Naive B cell (primary cell): Measurements from ENCODE around the gene KAZN. TPM values are rescaled to one million over a fixed set of nuclear protein-coding genes. Genes with fewer than 3 reads are reported as not detected.
A peak's percentile ranks its signal among the peaks of the same experiment; 100 is the strongest.

ENCODE experiments used
- ATAC-seq, 2 donors: fragments of 150-1000 bp; cut with Tn5 transposase; 2 replicates each; pipeline ENCODE4 v1.10.0; 2021; ENCODE audit warnings: low read depth in 2 of 2, mild to moderate bottlenecking in 2 of 2, moderate library complexity in 2 of 2
- DNase-seq: peaks from one replicate; pipeline ENCODE4 v3.0.0; 2022
- H3K27ac Mint-ChIP-seq, 6 donors: one replicate each; pipeline ENCODE4 v1.8.0; 2020 to 2022; ENCODE audit warnings: mild to moderate bottlenecking in 6 of 6, mixed read lengths in 6 of 6, moderate library complexity in 5 of 6, inconsistent platforms in 2 of 6
- H3K27me3 Mint-ChIP-seq, 3 donors: one replicate each; pipeline ENCODE4 v1.8.0; 2021 to 2022; ENCODE audit warnings: mixed read lengths in 3 of 3, mild to moderate bottlenecking in 1 of 3
- H3K36me3 Mint-ChIP-seq, 2 donors: one replicate each; pipeline ENCODE4 v1.8.0; 2020 to 2022; ENCODE audit warnings: mixed read lengths in 2 of 2, inconsistent platforms in 1 of 2, mild to moderate bottlenecking in 1 of 2
- H3K4me1 Mint-ChIP-seq, 3 donors: one replicate each; pipeline ENCODE4 v1.8.0; 2020 to 2022; ENCODE audit warnings: mixed read lengths in 3 of 3, inconsistent platforms in 1 of 3, mild to moderate bottlenecking in 1 of 3, moderate library complexity in 1 of 3
- H3K4me3 Mint-ChIP-seq, 8 donors: one replicate each; pipeline ENCODE4 v1.8.0; 2020 to 2022; ENCODE audit warnings: mild to moderate bottlenecking in 8 of 8, mixed read lengths in 8 of 8, moderate library complexity in 8 of 8, inconsistent platforms in 2 of 8
- H3K9me3 Mint-ChIP-seq, 7 donors: one replicate each; pipeline ENCODE4 v1.8.0; 2020 to 2022; ENCODE audit warnings: mixed read lengths in 7 of 7, mild to moderate bottlenecking in 5 of 7, inconsistent platforms in 2 of 7, moderate library complexity in 1 of 7
- polyA plus RNA-seq, 6 donors: library from polyadenylated mRNA; unstranded; fragments of 300-500 nt; fragmentation: Illumina TruSeq; gene quantifications; one replicate each; pipeline ENCODE4 v1.2.3, GENCODE V29; 2021; ENCODE audit warnings: low read depth in 6 of 6

Gene KAZN
- polyA plus RNA-seq, 6 donors from 2014 or later: 0.16 TPM; not detected in 5

GRCh38 chr1:15100880-15101760 is 502.6 kb downstream of the KAZN start:
- Mint-ChIP-seq H3K9me3 (peaks cover 0 to 10% (median 0%) of the 10 kb centered on the region in 7 donors), H3K4me3 (peak overlapping the region in 3 of 8 donors; percentile 6 to 75 (median 60)), H3K36me3 (no peaks in the 10 kb centered on the region), H3K27ac (peak overlapping the region in 1 of 6 donors; percentile 5), H3K27me3 (peaks cover 22 to 40% (median 37%) of the 10 kb centered on the region in 3 donors), H3K4me1 (peaks cover 0 to 13% (median 10%) of the 10 kb centered on the region in 3 donors)
- DNase-seq (no peak), ATAC-seq (no peak)

GRCh38 chr1:15101801-15102200 is 503.3 kb downstream of the KAZN start:
- H3K4me3 Mint-ChIP-seq: no peak overlapping the region

GRCh38 chr1:15102646-15103045 is 504.2 kb downstream of the KAZN start:
- Mint-ChIP-seq H3K27ac (no peak overlapping the region), H3K4me3 (no peak overlapping the region), H3K27me3 (peaks cover 25 to 40% (median 37%) of the 10 kb centered on the region in 3 donors), H3K4me1 (peaks cover 0 to 13% (median 10%) of the 10 kb centered on the region in 3 donors), H3K9me3 (peaks cover 0 to 10% (median 0%) of the 10 kb centered on the region in 7 donors), H3K36me3 (no peaks in the 10 kb centered on the region)
- no peak for ATAC-seq
- DNase-seq: no peak

More at GRCh38 chr1:15101801-15102200, 503.3 kb downstream of the KAZN start:
- Mint-ChIP-seq H3K4me1 (peaks cover 0 to 13% (median 10%) of the 10 kb centered on the region in 3 donors), H3K36me3 (no peaks in the 10 kb centered on the region), H3K27ac (no peak overlapping the region), H3K27me3 (peaks cover 25 to 40% (median 37%) of the 10 kb centered on the region in 3 donors), H3K9me3 (peaks cover 0 to 10% (median 0%) of the 10 kb centered on the region in 7 donors)
- DNase-seq: no peak
- ATAC-seq: no peak

- Mint-ChIP-seq H3K27me3 (peaks cover 25 to 39% (median 37%) of the 10 kb centered on the region in 3 donors), H3K9me3 (peaks cover 0 to 10% (median 0%) of the 10 kb centered on the region in 7 donors), H3K36me3 (no peaks in the 10 kb centered on the region), H3K4me1 (peaks cover 0 to 13% (median 10%) of the 10 kb centered on the region in 3 donors), H3K27ac (no peak overlapping the region), H3K4me3 (no peak overlapping the region)
- no peak for ATAC-seq
- no peak for DNase-seq
Observed at GRCh38 chr1:15103211-15103610, 504.7 kb downstream of the KAZN start.

GRCh38 chr1:15103906-15104305 is 505.4 kb downstream of the KAZN start:
- H3K9me3 Mint-ChIP-seq: peaks cover 0 to 10% (median 0%) of the 10 kb centered on the region in 7 donors
- H3K27ac Mint-ChIP-seq: peak overlapping the region in 1 of 6 donors; percentile 60
- no peak overlapping the region for H3K4me3 Mint-ChIP-seq
- H3K36me3 Mint-ChIP-seq: no peaks in the 10 kb centered on the region
- ATAC-seq (no peak), DNase-seq (no peak)
- H3K4me1 Mint-ChIP-seq: peaks cover 0 to 13% (median 10%) of the 10 kb centered on the region in 3 donors
- peaks cover 25 to 33% (median 32%) of the 10 kb centered on the region in 3 donors for H3K27me3 Mint-ChIP-seq

- H3K4me1 Mint-ChIP-seq: peaks cover 0 to 10% (median 9%) of the 10 kb centered on the region in 3 donors
- ATAC-seq: no peak
- no peak overlapping the region for H3K4me3 Mint-ChIP-seq
- peaks cover 21 to 24% (median 23%) of the 10 kb centered on the region in 3 donors for H3K27me3 Mint-ChIP-seq
- DNase-seq: no peak
- no peaks in the 10 kb centered on the region for H3K36me3 Mint-ChIP-seq
- H3K9me3 Mint-ChIP-seq: peaks cover 0 to 10% (median 0%) of the 10 kb centered on the region in 7 donors
- no peak overlapping the region for H3K27ac Mint-ChIP-seq
Observed at GRCh38 chr1:15104768-15105167, 506.3 kb downstream of the KAZN start.

GRCh38 chr1:15106608-15107007 is 508.1 kb downstream of the KAZN start:
- no peak overlapping the region for H3K4me3 Mint-ChIP-seq
- ATAC-seq: no peak
- H3K36me3 Mint-ChIP-seq: no peaks in the 10 kb centered on the region
- no peak overlapping the region for H3K27ac Mint-ChIP-seq
- peaks cover 0 to 3% (median 0%) of the 10 kb centered on the region in 3 donors for H3K4me1 Mint-ChIP-seq
- peaks cover 5 to 8% (median 6%) of the 10 kb centered on the region in 3 donors for H3K27me3 Mint-ChIP-seq
- no peak for DNase-seq
- H3K9me3 Mint-ChIP-seq: peaks cover 0 to 10% (median 0%) of the 10 kb centered on the region in 7 donors

GRCh38 chr1:15107058-15107687 is 508.7 kb downstream of the KAZN start:
- H3K27ac Mint-ChIP-seq: no peak overlapping the region
- H3K4me3 Mint-ChIP-seq: no peak overlapping the region
- no peaks in the 10 kb centered on the region for H3K36me3 Mint-ChIP-seq
- no peaks in the 10 kb centered on the region for H3K4me1 Mint-ChIP-seq
- ATAC-seq (no peak), DNase-seq (no peak)
- H3K9me3 Mint-ChIP-seq: peaks cover 0 to 10% (median 0%) of the 10 kb centered on the region in 7 donors
- H3K27me3 Mint-ChIP-seq: peaks cover 0 to 4% (median under 1%) of the 10 kb centered on the region in 3 donors

- DNase-seq (no peak), ATAC-seq (no peak)
- H3K36me3 Mint-ChIP-seq: no peaks in the 10 kb centered on the region
- peaks cover 0 to 10% (median 0%) of the 10 kb centered on the region in 7 donors for H3K9me3 Mint-ChIP-seq
- H3K27me3 Mint-ChIP-seq: peaks cover 0 to 4% (median 0%) of the 10 kb centered on the region in 3 donors
- H3K4me1 Mint-ChIP-seq: no peaks in the 10 kb centered on the region
- no peak overlapping the region for H3K4me3 Mint-ChIP-seq
- no peak overlapping the region for H3K27ac Mint-ChIP-seq
Observed at GRCh38 chr1:15107911-15108310, 509.4 kb downstream of the KAZN start.

GRCh38 chr1:15110128-15110866 is 511.8 kb downstream of the KAZN start:
- Mint-ChIP-seq H3K27me3 (peaks cover 0 to 4% (median 0%) of the 10 kb centered on the region in 3 donors), H3K9me3 (peaks cover 0 to 1% (median 0%) of the 10 kb centered on the region in 7 donors), H3K27ac (no peak overlapping the region), H3K36me3 (no peaks in the 10 kb centered on the region), H3K4me3 (no peak overlapping the region), H3K4me1 (no peaks in the 10 kb centered on the region)
- ATAC-seq: no peak
- DNase-seq: no peak

GRCh38 chr1:15110867-15111230 is 512.4 kb downstream of the KAZN start:
- Mint-ChIP-seq H3K36me3 (no peaks in the 10 kb centered on the region), H3K4me1 (no peaks in the 10 kb centered on the region), H3K9me3 (no peaks in the 10 kb centered on the region), H3K4me3 (no peak overlapping the region), H3K27ac (no peak overlapping the region), H3K27me3 (peaks cover 0 to 6% (median 0%) of the 10 kb centered on the region in 3 donors)
- DNase-seq: no peak
- ATAC-seq: no peak

GRCh38 chr1:15113146-15113545 is 514.7 kb downstream of the KAZN start:
- Mint-ChIP-seq H3K4me1 (no peaks in the 10 kb centered on the region), H3K4me3 (no peak overlapping the region), H3K27ac (no peak overlapping the region), H3K27me3 (peaks cover 0 to 3% (median 0%) of the 10 kb centered on the region in 3 donors), H3K9me3 (no peaks in the 10 kb centered on the region), H3K36me3 (no peaks in the 10 kb centered on the region)
- DNase-seq (no peak), ATAC-seq (no peak)

GRCh38 chr1:15114884-15115283 is 516.4 kb downstream of the KAZN start:
- Mint-ChIP-seq H3K9me3 (peaks cover 0 to 3% (median 0%) of the 10 kb centered on the region in 7 donors), H3K27me3 (peaks cover 0 to 5% (median 3%) of the 10 kb centered on the region in 3 donors), H3K27ac (no peak overlapping the region), H3K36me3 (no peaks in the 10 kb centered on the region), H3K4me3 (no peak overlapping the region), H3K4me1 (no peaks in the 10 kb centered on the region)
- ATAC-seq (no peak), DNase-seq (no peak)
